T1000 (cell line): ENCODE data around the gene TRIM40.

Experiments
- DNase-seq: peaks from one replicate; lab custom pipeline; 2025; ENCODE audit warnings: mixed read lengths; lab: John Stamatoyannopoulos, UW

TRIM40 gene

GRCh38 chr6:30135757-30136156, at the start of gene TRIM40:
Gene TRIM40 (plus strand): TSS chr6:30136140. CDS start chr6:30137037, 897 bp downstream.
- no peak for DNase-seq

GRCh38 chr6:30087876-30088275, 48.1 kb upstream of the TRIM40 start:
- DNase-seq, result no peak

- peak; percentile 75 for DNase-seq
Observed at GRCh38 chr6:30091577-30092381, 44.2 kb upstream of the TRIM40 start.

- no peak for DNase-seq
Observed at GRCh38 chr6:30092852-30093543, 42.9 kb upstream of the TRIM40 start.

- no peak for DNase-seq
Observed at GRCh38 chr6:30093951-30094661, 41.8 kb upstream of the TRIM40 start.

- no peak for DNase-seq
Observed at GRCh38 chr6:30096829-30097228, 39.1 kb upstream of the TRIM40 start.

- DNase-seq, result no peak
Observed at GRCh38 chr6:30097902-30098768, 37.8 kb upstream of the TRIM40 start.

- no peak for DNase-seq
Observed at GRCh38 chr6:30100154-30100553, 35.8 kb upstream of the TRIM40 start.

GRCh38 chr6:30100585-30101443, 35.1 kb upstream of the TRIM40 start:
- DNase-seq, result no peak

GRCh38 chr6:30101444-30102413, 34.2 kb upstream of the TRIM40 start:
- DNase-seq, result peak; percentile 74

- no peak for DNase-seq
Observed at GRCh38 chr6:30102414-30102969, 33.4 kb upstream of the TRIM40 start.

- DNase-seq, result peak; percentile 73
Observed at GRCh38 chr6:30102970-30103871, 32.7 kb upstream of the TRIM40 start.

- DNase-seq, result no peak
Observed at GRCh38 chr6:30103872-30104179, 32.1 kb upstream of the TRIM40 start.

- no peak for DNase-seq
Observed at GRCh38 chr6:30104661-30105060, 31.3 kb upstream of the TRIM40 start.

- DNase-seq, result no peak
Observed at GRCh38 chr6:30111266-30111856, 24.6 kb upstream of the TRIM40 start.

GRCh38 chr6:30112402-30112994, 23.4 kb upstream of the TRIM40 start:
- DNase-seq, result no peak

- DNase-seq, result no peak
Observed at GRCh38 chr6:30113003-30113759, 22.8 kb upstream of the TRIM40 start, which contains the start of gene TRIM31. Gene TRIM31 (minus strand): TSS chr6:30113090. CDS start chr6:30112805, 285 bp downstream.
